SHP77 (cell line): ENCODE data around the gene TCF19.
A peak's percentile ranks its signal among the peaks of the same experiment; 100 is the strongest.
"Not testable (repeated sequence)": the region's sequence is repeated elsewhere in the genome, so short reads cannot be mapped to it uniquely, and the experiment has no call there.

Experiments
- DNase-seq, 2 experiments: peaks; one replicate each; lab custom pipeline; 2025; lab: John Stamatoyannopoulos, UW

Gene TCF19

DNA sequence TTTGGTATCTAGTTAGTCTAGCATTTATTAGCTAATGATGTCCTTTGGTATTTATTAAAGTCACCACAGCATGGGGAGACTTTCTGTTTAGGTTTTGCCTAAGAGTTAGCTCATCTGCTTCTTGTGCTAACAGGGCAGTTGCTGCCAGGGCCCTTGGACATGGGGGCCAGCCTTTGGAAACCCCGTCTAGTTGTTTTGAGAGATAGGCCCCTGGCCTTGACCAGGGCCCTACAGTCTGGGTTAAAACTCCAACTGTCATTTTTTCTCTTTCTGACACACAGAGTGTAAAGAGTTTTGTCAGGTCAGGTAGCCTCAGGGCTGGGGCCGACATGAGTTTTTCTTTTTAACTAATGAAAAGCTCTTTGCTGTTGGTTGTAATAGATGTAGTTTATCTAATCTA, 24.9 kb downstream of the TCF19 start:
- DNase-seq = not testable (repeated sequence)

DNA sequence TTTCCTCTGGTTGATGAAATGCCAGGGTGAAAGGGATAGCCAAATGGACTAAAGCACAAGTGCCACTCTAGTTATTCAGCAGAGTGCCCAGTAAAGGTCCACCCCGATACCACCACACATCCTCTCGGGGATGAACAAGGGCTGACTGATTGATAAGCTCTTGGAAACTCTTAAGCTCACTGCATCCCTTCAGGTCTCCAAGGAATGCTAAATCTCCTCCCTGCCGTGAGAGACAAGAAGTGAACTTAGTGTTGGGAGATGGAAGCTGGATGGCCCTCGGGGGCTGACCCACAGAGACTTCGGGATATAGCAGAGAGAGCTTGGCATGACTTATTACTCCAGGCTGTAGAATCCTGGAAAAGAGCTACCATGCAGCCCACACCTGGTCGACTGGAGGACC, 25.5 kb downstream of the TCF19 start:
- not testable (repeated sequence) for DNase-seq

DNA sequence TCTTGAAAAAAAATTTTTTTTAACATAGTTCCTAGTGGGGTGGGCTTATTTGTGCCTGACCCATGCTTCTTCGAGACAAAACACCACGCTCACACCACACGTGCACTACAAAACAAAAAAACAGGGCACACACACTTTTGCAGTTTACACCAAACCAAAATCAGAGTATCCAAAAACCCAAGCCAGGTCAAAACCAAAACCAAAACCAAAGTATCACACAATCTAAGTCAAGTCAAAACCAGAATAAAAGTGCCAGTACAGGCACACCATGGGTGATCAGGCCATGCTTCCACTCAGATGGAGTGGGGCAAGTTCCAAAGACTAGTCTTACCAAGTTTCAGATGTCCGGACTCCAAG, 27.3 kb downstream of the TCF19 start:
- not testable (repeated sequence) for DNase-seq

DNA sequence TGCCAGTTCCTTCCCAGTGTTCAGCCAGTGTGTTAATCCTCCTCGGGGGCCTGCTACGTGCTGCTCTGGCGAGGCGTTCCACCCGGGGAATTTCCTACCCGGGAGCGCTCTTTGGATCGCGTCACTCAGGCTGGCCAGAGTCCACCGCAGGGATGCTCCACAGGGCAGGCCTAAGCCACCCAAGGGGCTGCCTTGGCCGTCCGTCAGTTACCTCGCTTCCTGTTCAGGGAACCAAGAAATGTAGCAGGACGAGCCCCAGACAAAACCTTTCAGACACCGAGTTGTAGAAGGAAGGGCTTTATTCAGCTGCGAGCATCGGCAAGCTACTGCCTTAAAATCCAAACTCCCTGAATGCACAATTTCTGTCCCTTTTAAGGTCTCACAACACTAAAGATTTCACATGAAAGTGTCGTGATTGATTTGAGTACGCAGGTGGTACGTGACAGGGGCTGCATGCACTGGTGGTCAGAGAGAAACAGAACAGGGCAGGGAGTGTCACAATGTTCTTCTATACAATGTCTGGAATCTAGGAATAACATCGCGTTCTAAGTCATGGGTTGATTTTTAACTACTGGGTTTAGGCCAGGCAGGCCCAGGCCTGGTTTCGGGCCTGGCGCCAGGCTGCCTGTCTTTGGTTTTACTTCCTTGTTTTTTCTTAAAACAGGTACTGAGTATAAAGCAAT, 27.8 kb downstream of the TCF19 start:
- DNase-seq = no peak

DNA sequence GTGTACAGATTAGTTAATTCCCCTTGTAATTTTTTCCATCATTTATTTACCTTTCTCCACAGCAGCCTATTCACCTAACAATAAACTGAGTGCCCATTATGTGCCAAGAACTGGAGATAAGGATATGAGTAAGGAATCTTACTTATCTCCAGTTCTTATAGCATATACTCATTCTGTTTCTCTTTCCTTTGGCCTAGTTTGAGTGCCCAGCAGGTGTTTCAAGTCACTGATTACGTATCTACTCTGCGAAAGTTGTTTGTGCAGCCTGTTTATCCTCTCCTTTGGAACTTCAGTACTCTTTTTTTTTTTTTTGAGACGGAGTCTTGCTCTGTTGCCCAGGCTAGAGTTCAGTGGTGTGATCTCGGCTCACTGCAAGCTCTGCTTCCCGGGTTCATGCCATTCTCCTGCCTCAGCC, 29.4 kb downstream of the TCF19 start:
- DNase-seq = no peak

DNA sequence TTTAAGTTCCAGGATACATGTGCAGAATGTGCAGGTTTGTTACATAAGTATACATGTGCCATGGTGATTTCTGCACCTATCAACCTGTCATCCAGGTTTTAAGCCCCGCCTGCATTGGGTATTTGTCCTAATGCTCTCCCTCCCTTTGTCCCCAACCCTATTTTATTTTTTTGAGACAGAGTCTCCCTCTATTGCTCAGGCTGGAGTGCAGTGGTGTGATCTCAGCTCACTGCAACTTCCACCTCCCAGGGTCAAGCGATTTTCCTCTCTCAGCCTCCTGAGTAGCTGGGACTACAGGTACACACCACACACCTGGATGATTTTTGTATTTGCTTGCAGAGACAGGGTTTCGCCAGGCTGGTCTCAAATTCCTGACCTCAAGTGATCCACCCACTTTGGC, 30.8 kb downstream of the TCF19 start:
- DNase-seq = not testable (repeated sequence)

DNA sequence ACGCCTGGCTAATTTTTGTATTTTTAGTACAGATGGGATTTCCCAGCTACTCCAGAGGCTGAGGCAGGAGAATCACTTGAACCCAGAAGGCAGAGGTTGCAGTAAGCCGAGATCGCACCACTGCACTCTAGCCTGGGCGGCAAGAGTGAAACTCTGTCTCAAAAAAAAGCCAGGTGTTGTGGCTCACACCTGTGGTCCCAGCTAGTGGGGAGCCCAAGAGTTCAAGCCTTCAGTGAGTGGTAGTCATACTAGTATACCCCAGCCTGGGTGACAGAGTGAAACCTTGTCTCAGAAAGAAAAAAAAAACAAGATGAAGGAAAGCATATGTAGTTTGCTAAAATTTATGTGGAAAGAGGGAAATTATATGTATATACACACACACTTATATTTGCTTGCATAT, 32.1 kb downstream of the TCF19 start:
- DNase-seq = no peak

DNA sequence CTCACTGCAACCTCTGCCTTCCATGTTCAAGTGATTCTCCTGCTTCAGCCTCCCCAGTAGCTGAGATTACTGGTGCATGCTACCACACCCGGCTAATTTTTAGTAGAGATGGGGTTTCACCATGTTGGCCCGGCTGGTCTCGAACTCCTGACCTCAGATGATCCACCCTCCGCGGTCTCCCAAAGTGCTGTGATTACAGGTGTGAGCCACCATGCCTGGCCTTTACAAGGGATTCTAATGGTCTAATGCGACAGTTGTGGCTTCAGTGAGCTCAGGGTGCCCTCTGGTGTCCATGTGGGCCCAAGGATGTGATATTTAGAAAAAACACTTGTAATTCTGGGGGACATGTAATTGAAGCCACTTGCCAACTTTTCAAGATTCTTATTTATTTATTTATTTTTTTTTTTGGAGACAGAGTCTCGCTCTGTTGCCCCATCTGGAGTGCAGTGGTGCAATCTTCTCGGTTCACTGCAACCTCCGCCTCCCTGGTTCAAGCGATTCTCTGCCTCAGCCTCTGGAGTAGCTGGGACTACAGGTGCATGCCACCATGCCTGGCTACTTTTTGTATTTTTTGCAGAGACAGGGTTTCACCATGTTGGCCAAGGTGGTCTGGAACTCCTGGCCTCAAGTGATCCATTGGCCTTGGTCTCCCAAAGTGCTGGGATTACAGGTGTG, 34.2 kb downstream of the TCF19 start:
- peak; percentile 26 to 63 for DNase-seq

DNA sequence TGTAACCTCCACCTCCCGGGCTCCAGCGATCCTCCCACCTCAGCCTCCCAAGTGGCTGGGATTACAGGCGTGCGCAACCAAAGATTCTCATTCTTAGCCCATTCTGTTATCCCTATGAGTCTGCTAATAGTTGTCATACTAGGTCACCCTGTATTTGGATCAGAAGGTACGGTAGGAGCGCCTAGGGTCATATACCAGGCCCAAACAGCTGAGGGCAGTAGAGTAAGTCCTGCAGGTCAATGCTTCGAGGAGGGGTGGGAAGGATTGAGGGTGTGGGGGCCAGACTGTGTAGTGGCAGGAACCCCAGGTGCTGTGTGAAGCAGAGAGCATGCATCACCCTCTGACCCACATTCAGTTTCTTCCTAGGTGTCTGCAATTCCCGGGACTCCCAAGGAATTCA, 34.8 kb downstream of the TCF19 start:
- no peak for DNase-seq

DNA sequence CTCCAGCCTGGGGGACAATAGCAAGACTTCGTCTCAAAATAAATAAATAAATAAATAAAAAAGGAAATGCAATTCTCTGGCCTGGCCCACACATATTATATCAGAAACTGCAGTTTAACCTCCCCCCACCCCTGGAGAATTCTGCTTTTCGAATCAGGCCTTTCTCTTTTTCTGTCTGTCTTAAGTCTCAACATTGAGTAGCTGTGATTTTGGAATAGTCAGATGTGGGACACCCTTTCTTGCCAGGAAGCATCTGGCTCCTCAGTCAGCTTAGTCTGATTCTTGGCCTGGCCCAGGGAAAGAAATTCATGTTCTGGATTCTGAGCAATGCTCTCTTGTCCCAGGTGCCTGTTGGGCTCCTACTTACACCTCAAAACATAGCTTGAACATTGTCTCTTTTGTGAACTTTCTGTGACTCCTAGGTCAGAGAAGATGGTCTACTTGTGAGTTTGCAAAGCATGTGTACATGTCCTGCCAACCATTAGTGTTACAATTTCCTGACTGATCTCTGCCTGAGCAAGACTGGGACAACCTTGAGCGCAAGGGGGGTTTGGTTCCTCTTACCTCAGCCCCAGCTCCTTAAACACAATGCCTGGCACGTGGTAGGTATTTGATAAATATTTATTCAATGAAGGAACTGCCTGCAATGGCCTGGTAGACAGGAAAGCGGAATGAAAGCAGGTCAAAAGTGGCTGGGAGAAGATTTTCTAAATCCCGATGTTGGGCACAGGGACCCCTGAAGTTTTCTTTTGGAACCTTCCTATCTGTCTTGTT, 35.9 kb downstream of the TCF19 start:
- DNase-seq = no peak

DNA sequence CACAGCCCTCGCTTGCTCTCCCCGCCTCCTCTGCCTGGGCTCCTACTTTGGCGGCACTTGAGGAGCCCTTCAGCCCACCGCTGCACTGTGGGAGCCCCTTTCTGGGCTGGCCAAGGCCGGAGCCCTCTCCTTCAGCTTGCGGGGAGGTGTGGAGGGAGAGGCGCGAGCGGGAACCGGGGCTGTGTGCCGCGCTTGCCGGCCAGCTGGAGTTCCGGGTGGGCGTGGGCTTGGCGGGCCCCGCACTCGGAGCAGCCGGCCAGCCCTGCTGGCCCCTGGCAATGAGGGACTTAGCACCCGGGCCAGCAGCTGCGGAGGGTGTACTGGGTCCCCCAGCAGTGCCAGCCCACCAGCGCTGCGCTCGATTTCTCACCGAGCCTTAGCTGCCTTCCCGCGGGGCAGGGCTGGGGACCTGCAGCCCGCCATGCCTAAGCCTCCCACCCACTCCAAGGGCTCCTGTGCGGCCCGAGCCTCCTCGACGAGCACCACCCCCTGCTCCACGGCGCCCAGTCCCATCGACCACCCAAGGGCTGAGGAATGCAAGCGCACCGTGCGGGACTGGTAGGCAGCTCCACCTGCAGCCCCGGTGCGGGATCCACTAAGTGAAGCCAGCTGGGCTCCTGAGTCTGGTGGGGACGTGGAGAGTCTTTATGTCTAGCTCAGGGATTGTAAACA, 37.1 kb downstream of the TCF19 start:
- not testable (repeated sequence) for DNase-seq

DNA sequence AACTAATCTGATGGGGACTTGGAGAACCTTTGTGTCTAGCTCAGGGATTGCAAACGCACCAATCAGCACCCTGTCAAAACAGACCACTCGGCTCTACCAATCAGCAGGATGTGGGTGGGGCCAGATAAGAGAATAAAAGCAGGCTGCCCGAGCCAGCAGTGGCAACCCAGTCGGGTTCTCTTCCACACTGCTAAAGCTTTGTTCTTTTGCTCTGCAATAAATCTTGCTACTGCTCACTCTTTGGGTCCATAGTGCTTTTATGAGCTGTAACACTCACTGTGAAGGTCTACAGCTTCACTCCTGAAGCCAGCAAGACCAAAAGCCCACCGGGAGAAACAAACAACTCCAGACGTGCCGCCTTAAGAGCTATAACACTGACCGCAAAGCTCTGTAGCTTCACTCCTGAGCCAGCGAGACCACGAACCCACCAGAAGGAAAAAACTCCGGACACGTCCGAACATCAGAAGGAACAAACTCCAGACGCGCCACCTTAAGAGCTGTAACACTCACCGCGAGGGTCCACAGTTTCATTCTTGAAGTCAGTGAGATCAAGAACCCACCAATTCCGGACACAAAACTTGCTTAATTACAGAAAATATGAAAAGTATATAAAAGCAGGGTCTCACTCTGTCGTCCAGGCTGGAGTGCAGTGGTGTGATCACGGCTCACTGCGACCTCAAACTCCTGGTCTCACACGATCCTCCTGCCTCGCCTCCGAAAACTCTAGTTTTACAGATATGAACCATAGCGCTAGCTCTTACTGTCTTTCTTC, 38.0 kb downstream of the TCF19 start:
- peak in 1 of 2 experiments; percentile 8 for DNase-seq

DNA sequence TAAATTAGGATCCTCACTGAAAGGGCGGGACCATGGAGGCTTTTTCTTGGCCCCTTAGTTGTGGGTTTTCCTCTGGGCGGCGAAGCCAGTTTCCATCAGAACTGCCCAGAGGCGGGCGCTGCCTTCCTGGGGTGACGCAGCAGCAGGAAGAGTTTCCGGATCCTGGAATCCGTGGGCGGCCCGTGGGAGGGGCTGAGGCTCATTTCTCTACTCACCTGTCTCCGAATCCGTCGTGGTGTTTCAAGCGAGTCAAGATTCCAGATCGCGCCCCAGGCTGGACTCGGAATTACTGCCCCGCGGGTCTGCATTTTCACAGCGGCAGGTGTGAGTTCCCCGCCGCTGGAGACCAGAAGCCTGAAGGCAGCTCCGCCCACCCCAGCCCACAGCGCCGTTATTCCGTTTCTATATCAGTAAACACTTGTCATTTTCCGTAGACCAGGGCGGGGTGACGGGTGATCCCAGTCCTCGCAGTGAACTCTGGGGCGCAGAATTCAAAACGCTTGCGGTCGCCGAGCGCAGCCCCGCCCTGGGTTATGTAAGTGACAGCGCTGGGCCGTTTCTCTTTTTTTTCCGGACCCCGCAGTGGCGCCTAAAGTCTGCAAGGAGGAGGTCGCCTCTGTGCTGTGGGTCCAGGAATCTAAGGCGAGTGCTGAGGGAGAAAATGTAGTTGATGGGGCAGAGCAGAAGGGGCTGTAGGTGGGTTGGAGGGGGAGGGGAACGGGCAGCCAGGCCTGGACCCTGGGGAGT, 39.3 kb downstream of the TCF19 start:
- peak; percentile 78 to 84 for DNase-seq

DNA sequence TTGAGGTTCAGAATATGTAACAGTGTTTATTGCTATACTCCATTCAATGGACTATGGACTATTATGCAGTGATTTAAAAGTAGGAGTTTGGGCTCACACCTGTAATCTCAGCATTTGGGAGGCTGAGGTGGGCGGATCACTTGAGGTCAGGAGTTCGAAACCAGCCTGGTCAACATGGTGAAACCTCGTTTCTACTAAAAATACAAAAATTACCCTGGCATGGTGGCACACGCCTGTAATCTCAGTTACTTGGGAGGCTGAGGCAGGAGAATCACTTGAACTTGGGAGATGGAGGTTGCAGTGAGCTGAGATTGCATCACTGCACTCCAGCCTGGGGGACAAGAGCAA, 40.7 kb downstream of the TCF19 start:
- not testable (repeated sequence) for DNase-seq

DNA sequence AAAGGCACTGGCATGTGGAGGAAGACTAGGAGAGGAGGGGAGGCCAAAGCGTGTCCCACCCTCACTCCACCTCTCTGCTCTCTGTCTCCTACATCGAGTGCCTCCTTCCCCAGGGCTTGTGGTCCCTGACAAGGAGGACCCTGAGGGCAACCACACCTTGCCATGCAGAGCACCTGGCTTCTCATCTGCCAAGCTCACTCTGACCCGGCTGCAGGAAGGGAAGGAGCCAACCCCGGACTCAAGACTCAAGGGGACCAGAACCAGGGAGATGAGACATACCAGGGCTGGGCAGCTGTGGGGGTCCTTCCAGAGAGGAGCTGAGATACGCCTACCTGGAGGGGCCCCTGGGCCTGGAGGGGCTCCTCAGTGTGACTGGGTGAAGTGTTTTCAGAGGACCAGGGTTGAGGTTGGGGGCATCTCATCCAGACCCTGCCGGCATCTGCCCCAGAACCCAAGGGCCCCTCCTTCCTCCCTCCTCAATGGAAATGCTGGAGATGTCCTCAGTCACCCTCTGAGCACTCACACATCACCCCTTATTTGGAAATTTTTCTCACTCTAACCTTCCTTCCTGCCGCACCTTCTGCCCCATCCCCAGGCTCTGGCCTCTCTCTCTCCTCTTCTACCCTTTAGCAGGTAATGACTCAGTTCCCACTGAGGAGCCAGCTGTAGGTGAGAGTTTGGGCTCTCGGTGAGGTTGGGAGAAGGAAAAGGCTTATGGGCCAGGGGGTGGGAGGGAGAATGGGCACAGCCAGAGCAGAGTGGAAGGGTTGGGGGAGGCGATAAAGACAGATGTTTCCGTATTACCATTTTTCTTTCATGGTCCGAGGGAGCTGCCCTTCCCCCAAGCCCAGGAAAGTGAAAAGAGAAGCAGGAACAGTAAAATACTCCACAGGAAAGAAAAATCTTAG, 44.1 kb downstream of the TCF19 start:
- no peak for DNase-seq

DNA sequence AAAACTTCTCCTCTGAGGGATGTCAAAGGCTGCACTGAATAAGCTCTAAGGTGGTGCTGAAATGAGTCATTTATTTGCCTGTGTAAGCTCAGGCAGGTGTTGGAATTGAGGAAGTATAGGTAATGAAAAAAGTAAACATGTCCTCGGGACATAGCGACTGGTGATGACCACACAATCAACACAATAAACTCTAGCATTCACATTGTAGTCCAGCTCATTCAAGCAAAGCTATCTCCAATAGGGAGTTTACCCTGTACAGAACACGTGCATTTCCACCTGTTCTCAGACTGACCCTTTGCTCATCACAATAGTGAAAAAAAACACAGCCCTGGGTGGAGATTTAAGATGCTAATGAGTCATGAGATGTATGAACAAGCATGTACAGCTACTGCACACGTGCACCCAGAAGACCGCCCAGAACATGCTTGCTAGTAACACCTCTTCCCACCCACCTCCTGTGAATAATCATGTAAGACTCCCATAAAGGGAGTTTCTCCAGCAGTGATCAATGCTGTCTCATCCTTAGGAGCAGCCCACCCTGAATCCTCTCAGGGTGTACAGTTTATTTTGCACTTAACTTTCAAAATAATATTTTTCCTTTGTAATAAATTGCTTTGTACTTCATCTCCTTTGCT, 45.1 kb downstream of the TCF19 start:
- DNase-seq = peak in 1 of 2 experiments; percentile 32

DNA sequence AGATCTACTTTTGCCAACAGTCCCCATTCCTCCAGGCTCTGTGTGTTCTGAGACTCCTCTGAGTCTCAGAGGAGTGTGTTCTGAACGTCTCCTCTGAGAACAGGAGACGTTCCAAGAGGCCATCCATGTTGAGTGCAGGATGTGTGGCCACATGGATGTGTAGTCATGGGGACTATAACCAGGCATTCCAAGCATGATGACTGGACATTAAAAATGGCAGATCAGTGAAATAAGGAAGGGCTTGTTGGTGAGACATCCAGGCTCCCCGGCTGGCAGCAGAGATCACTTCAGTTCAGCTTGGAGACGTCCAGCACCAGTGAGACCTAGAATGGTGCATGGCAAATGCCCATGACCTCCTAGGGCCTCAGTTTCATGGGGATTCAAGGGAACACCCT, 46.4 kb downstream of the TCF19 start:
- DNase-seq = no peak

DNA sequence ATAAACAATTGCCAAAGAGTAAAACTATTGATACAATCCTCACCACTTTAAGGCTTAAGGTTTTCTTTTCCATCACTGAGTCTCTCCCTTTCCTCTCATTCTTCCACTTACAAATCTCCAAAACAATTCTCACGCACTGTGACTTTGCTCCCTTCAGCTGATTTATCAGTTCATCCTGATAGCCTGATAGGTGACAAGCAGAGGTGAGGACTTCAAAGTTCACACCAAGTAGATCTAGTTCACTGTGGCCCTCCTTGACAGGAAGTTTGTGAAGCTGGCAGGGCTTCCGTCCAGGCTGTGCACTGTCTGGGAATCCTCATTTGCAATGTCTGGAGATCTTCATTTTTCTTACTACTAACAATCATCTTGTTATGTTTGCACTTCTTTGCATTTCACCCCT, 47.2 kb downstream of the TCF19 start:
- no peak for DNase-seq

DNA sequence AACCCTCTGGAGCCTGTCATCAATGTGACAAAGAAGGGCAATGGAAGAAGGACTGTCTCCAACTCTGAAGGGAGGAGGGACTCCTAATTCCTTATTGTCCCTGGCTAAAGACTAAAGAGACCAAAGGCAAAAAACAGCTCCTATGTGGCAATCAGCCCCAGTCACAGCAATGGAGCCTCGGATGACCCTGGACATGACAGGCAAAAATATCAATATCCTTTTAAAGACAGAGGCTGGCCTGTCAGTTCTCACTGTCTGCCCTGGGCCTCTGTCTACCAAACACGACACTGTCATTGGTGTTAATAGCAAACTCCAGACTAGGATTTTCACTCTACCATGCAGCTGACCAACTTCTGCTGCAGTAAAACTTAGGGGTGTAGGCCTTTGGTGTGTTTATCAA, 50.1 kb downstream of the TCF19 start:
- DNase-seq = no peak

DNA sequence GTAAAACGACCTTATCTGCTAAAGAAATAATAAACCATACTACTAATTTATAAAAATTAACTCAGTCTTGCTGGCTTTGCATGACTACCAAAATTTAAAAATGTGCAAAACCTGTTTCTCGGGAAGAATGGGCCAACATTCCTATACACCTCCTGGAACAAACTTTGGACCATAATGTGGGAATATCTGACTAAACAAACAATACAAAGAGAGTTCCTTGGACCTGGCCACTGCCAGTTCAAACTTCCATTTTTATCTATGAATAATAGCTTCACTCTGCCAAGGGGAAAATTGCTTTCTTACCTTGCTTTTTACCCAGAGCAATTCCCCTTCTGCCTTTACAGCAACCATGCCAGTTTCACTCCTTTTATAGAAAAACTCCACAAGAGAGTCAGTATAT, 50.7 kb downstream of the TCF19 start:
- no peak for DNase-seq
